ENCODE measurements around the gene NBAS. TPM values are rescaled to one million over a fixed set of nuclear protein-coding genes. Genes with fewer than 3 reads are reported as not detected.

The NBAS gene
- total RNA-seq, 1 experiment from 2014 or later: 33.4 TPM

- no peaks in the 10 kb centered on the region for H3K27me3 ChIP-seq (replicated peaks)
- H3K9me3 ChIP-seq (replicated peaks): no peaks in the 10 kb centered on the region
- H3K36me3 ChIP-seq: peaks cover 2% of the 10 kb centered on the region; the same call in 1 of the 2 replicates
- no peak overlapping the region for H3K27ac ChIP-seq
- peaks cover 5% of the 10 kb centered on the region for H3K4me1 ChIP-seq (replicated peaks)
- DNase-seq (ENCODE audit: low read depth in 1 of 2, low spot score in 2 of 2): no peak
- no peak overlapping the region for H3K4me3 ChIP-seq
These were observed 380.8 kb downstream of the NBAS start for GRCh38 chr2:15180379-15180778.

GRCh38 chr2:15178946-15179345 is 382.2 kb downstream of the NBAS start:
- Histone ChIP-seq H3K27ac (no peak overlapping the region), H3K4me3 (no peak overlapping the region), H3K9me3 (replicated peaks) (no peaks in the 10 kb centered on the region), H3K36me3 (peaks cover 2% of the 10 kb centered on the region; the same call in 1 of the 2 replicates), H3K4me1 (replicated peaks) (peaks cover 5% of the 10 kb centered on the region), H3K27me3 (replicated peaks) (no peaks in the 10 kb centered on the region)
- no peak for DNase-seq (ENCODE audit: low read depth in 1 of 2, low spot score in 2 of 2)

GRCh38 chr2:15177103-15177502 is 384.0 kb downstream of the NBAS start:
- H3K4me3 ChIP-seq: no peak overlapping the region
- H3K4me1 ChIP-seq (replicated peaks): peaks cover 5% of the 10 kb centered on the region
- DNase-seq (ENCODE audit: low read depth in 1 of 2, low spot score in 2 of 2): no peak
- no peaks in the 10 kb centered on the region for H3K27me3 ChIP-seq (replicated peaks)
- H3K9me3 ChIP-seq (replicated peaks): no peaks in the 10 kb centered on the region
- H3K27ac ChIP-seq: no peak overlapping the region
- no peaks in the 10 kb centered on the region for H3K36me3 ChIP-seq

- H3K4me3 ChIP-seq: no peak overlapping the region
- peaks cover 5% of the 10 kb centered on the region for H3K4me1 ChIP-seq (replicated peaks)
- no peak overlapping the region for H3K27ac ChIP-seq
- H3K36me3 ChIP-seq: no peaks in the 10 kb centered on the region
- H3K27me3 ChIP-seq (replicated peaks): no peaks in the 10 kb centered on the region
- H3K9me3 ChIP-seq (replicated peaks): no peaks in the 10 kb centered on the region
- DNase-seq (ENCODE audit: low read depth in 1 of 2, low spot score in 2 of 2): no peak
These were observed 384.5 kb downstream of the NBAS start for GRCh38 chr2:15176604-15177003.

- Histone ChIP-seq H3K4me1 (replicated peaks) (peaks cover 19% of the 10 kb centered on the region), H3K27ac (no peak overlapping the region), H3K9me3 (replicated peaks) (no peaks in the 10 kb centered on the region), H3K27me3 (replicated peaks) (no peaks in the 10 kb centered on the region), H3K4me3 (no peak overlapping the region), H3K36me3 (no peaks in the 10 kb centered on the region)
- no peak for DNase-seq (ENCODE audit: low read depth in 1 of 2, low spot score in 2 of 2)
These were observed 386.6 kb downstream of the NBAS start for GRCh38 chr2:15174567-15174966.

- H3K9me3 ChIP-seq (replicated peaks): no peaks in the 10 kb centered on the region
- no peak overlapping the region for H3K4me3 ChIP-seq
- H3K36me3 ChIP-seq: no peaks in the 10 kb centered on the region
- no peaks in the 10 kb centered on the region for H3K27me3 ChIP-seq (replicated peaks)
- no peak for DNase-seq (ENCODE audit: low read depth in 1 of 2, low spot score in 2 of 2)
- H3K4me1 ChIP-seq (replicated peaks): peaks cover 26% of the 10 kb centered on the region
- H3K27ac ChIP-seq: no peak overlapping the region
These were observed 387.6 kb downstream of the NBAS start for GRCh38 chr2:15173501-15173900.

- Histone ChIP-seq H3K4me3 (no peak overlapping the region), H3K4me1 (replicated peaks) (peaks cover 23% of the 10 kb centered on the region), H3K36me3 (no peaks in the 10 kb centered on the region), H3K9me3 (replicated peaks) (no peaks in the 10 kb centered on the region), H3K27me3 (replicated peaks) (no peaks in the 10 kb centered on the region), H3K27ac (no peak overlapping the region)
- no peak for DNase-seq (ENCODE audit: low read depth in 1 of 2, low spot score in 2 of 2)
These were observed 388.3 kb downstream of the NBAS start for GRCh38 chr2:15172825-15173224.

- no peak for DNase-seq (ENCODE audit: low read depth in 1 of 2, low spot score in 2 of 2)
- no peaks in the 10 kb centered on the region for H3K9me3 ChIP-seq (replicated peaks)
- H3K27me3 ChIP-seq (replicated peaks): no peaks in the 10 kb centered on the region
- peak overlapping the region; percentile 82 for H3K27ac ChIP-seq
- no peaks in the 10 kb centered on the region for H3K36me3 ChIP-seq
- H3K4me3 ChIP-seq: peak overlapping the region; percentile 21
- H3K4me1 ChIP-seq (replicated peaks): peaks cover 23% of the 10 kb centered on the region
These were observed 390.9 kb downstream of the NBAS start for GRCh38 chr2:15170070-15170775.

- Histone ChIP-seq H3K27ac (peak overlapping the region; percentile 82), H3K27me3 (replicated peaks) (no peaks in the 10 kb centered on the region), H3K36me3 (no peaks in the 10 kb centered on the region), H3K9me3 (replicated peaks) (no peaks in the 10 kb centered on the region), H3K4me1 (replicated peaks) (peaks cover 23% of the 10 kb centered on the region), H3K4me3 (peak overlapping the region; percentile 21)
- DNase-seq (ENCODE audit: low read depth in 1 of 2, low spot score in 2 of 2): peak; percentile 91 to 93
These were observed 391.6 kb downstream of the NBAS start for GRCh38 chr2:15169326-15170069.

- no peaks in the 10 kb centered on the region for H3K36me3 ChIP-seq
- no peak overlapping the region for H3K4me3 ChIP-seq
- H3K4me1 ChIP-seq (replicated peaks): peaks cover 23% of the 10 kb centered on the region
- H3K27ac ChIP-seq: no peak overlapping the region
- no peaks in the 10 kb centered on the region for H3K9me3 ChIP-seq (replicated peaks)
- DNase-seq (ENCODE audit: low read depth in 1 of 2, low spot score in 2 of 2): no peak
- no peaks in the 10 kb centered on the region for H3K27me3 ChIP-seq (replicated peaks)
These were observed 393.0 kb downstream of the NBAS start for GRCh38 chr2:15168116-15168515.

GRCh38 chr2:15166878-15167277 is 394.3 kb downstream of the NBAS start:
- no peak overlapping the region for H3K4me3 ChIP-seq
- peaks cover 23% of the 10 kb centered on the region for H3K4me1 ChIP-seq (replicated peaks)
- DNase-seq (ENCODE audit: low read depth in 1 of 2, low spot score in 2 of 2): no peak
- H3K27ac ChIP-seq: no peak overlapping the region
- H3K9me3 ChIP-seq (replicated peaks): no peaks in the 10 kb centered on the region
- no peaks in the 10 kb centered on the region for H3K36me3 ChIP-seq
- no peaks in the 10 kb centered on the region for H3K27me3 ChIP-seq (replicated peaks)

GRCh38 chr2:15163326-15163725 is 397.8 kb downstream of the NBAS start:
- no peak for DNase-seq (ENCODE audit: low read depth in 1 of 2, low spot score in 2 of 2)
- Histone ChIP-seq H3K36me3 (no peaks in the 10 kb centered on the region), H3K4me3 (no peak overlapping the region), H3K27me3 (replicated peaks) (no peaks in the 10 kb centered on the region), H3K27ac (no peak overlapping the region), H3K9me3 (replicated peaks) (no peaks in the 10 kb centered on the region), H3K4me1 (replicated peaks) (peaks cover 5% of the 10 kb centered on the region; the same call in 1 of the 2 replicates)

GRCh38 chr2:15162620-15163019 is 398.5 kb downstream of the NBAS start:
- no peak overlapping the region for H3K27ac ChIP-seq
- peaks cover 5% of the 10 kb centered on the region; the same call in 1 of the 2 replicates for H3K4me1 ChIP-seq (replicated peaks)
- H3K27me3 ChIP-seq (replicated peaks): no peaks in the 10 kb centered on the region
- H3K4me3 ChIP-seq: no peak overlapping the region
- H3K36me3 ChIP-seq: no peaks in the 10 kb centered on the region
- no peaks in the 10 kb centered on the region for H3K9me3 ChIP-seq (replicated peaks)
- DNase-seq (ENCODE audit: low read depth in 1 of 2, low spot score in 2 of 2): no peak

- H3K9me3 ChIP-seq (replicated peaks): no peaks in the 10 kb centered on the region
- peaks cover 5% of the 10 kb centered on the region; the same call in 1 of the 2 replicates for H3K4me1 ChIP-seq (replicated peaks)
- H3K4me3 ChIP-seq: no peak overlapping the region
- H3K27me3 ChIP-seq (replicated peaks): no peaks in the 10 kb centered on the region
- no peak overlapping the region for H3K27ac ChIP-seq
- no peak for DNase-seq (ENCODE audit: low read depth in 1 of 2, low spot score in 2 of 2)
- H3K36me3 ChIP-seq: no peaks in the 10 kb centered on the region
These were observed 400.7 kb downstream of the NBAS start for GRCh38 chr2:15160201-15160991.
